ENCODE measurements around the gene UNC13C.
"Not testable (repeated sequence)": the region's sequence is repeated elsewhere in the genome, so short reads cannot be mapped to it uniquely, and the experiment has no call there.

Gene UNC13C

DNA sequence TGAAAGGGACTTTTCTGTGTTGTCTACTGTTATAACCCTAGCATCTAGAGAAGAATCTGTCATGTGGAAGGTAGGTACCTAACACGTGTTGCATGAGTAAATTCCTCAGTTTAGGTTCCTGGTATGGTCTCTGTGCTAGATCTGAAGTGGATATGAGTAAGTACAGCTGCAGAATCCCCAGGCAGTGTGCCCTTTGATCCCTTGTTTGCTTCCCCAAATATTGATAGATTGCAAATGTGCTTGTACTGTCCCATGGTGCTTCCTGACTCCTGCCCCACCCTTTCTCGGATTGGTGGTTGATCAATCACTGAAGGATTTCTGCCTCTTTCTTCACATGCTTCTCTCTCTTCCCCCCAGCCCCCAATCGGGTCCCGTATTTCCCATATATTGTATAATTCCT lies 450.4 kb downstream of the UNC13C start:
- no peak overlapping the region for H3K27ac ChIP-seq (ENCODE audit: low read depth, low read length)
- H3K4me1 ChIP-seq (ENCODE audit: control insufficient read depth, insufficient read depth, low read length): no peaks in the 10 kb centered on the region
- H3K27me3 ChIP-seq (ENCODE audit: control insufficient read depth, insufficient read depth, low read length): no peaks in the 10 kb centered on the region
- H3K36me3 ChIP-seq (ENCODE audit: control insufficient read depth, insufficient read depth, low read length): no peaks in the 10 kb centered on the region
- no peak overlapping the region for H3K9ac ChIP-seq (ENCODE audit: low read depth, low read length)
- no peak overlapping the region for H3K4me3 ChIP-seq (ENCODE audit: low read depth, low read length)
- H3K9me3 ChIP-seq (ENCODE audit: control insufficient read depth, insufficient read depth, low read length): no peaks in the 10 kb centered on the region

DNA sequence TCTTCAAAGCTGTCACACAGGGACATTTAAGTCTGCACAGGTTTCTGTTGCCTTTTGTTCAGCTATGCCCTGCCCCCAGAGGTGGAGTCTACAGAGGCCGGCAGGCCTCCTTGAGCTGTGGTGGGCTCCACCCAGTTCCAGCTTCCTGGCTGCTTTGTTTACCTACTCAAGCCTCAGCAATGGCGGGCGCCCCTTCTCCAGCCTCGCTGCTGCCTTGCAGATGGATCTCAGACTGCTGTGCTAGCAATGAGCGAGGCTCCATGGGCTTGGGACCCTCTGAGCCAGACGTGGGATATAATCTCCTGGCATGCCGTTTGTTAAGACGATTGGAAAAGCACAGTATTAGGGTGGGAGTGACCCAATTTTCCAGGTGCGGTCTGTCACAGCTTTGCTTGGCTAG lies 472.0 kb downstream of the UNC13C start:
- H3K27ac ChIP-seq (ENCODE audit: low read depth, low read length); H3K4me3 ChIP-seq (ENCODE audit: low read depth, low read length); H3K27me3 ChIP-seq (ENCODE audit: control insufficient read depth, insufficient read depth, low read length); H3K4me1 ChIP-seq (ENCODE audit: control insufficient read depth, insufficient read depth, low read length); H3K36me3 ChIP-seq (ENCODE audit: control insufficient read depth, insufficient read depth, low read length); H3K9ac ChIP-seq (ENCODE audit: low read depth, low read length): not testable (repeated sequence)
- peaks cover 16% of the 10 kb centered on the region for H3K9me3 ChIP-seq (ENCODE audit: control insufficient read depth, insufficient read depth, low read length)

- H3K4me1 ChIP-seq (ENCODE audit: control insufficient read depth, insufficient read depth, low read length): no peaks in the 10 kb centered on the region
- H3K4me3 ChIP-seq (ENCODE audit: low read depth, low read length): no peak overlapping the region
- no peaks in the 10 kb centered on the region for H3K27me3 ChIP-seq (ENCODE audit: control insufficient read depth, insufficient read depth, low read length)
- H3K9me3 ChIP-seq (ENCODE audit: control insufficient read depth, insufficient read depth, low read length): peaks cover 30% of the 10 kb centered on the region
- H3K9ac ChIP-seq (ENCODE audit: low read depth, low read length): no peak overlapping the region
- H3K27ac ChIP-seq (ENCODE audit: low read depth, low read length): no peak overlapping the region
- H3K36me3 ChIP-seq (ENCODE audit: control insufficient read depth, insufficient read depth, low read length): no peaks in the 10 kb centered on the region
Measured at GRCh38 chr15:54456413-54456812, 478.2 kb downstream of the UNC13C start.

- Histone ChIP-seq H3K27me3 (ENCODE audit: control insufficient read depth, insufficient read depth, low read length) (no peaks in the 10 kb centered on the region), H3K9ac (ENCODE audit: low read depth, low read length) (no peak overlapping the region), H3K4me1 (ENCODE audit: control insufficient read depth, insufficient read depth, low read length) (no peaks in the 10 kb centered on the region)
Measured at GRCh38 chr15:54462511-54462913, 484.3 kb downstream of the UNC13C start.

GRCh38 chr15:54481819-54482218 lies 503.6 kb downstream of the UNC13C start:
- Histone ChIP-seq H3K4me1 (ENCODE audit: control insufficient read depth, insufficient read depth, low read length) (no peaks in the 10 kb centered on the region), H3K9me3 (ENCODE audit: control insufficient read depth, insufficient read depth, low read length) (no peaks in the 10 kb centered on the region), H3K4me3 (ENCODE audit: low read depth, low read length) (no peak overlapping the region), H3K27ac (ENCODE audit: low read depth, low read length) (no peak overlapping the region), H3K36me3 (ENCODE audit: control insufficient read depth, insufficient read depth, low read length) (no peaks in the 10 kb centered on the region), H3K9ac (ENCODE audit: low read depth, low read length) (no peak overlapping the region), H3K27me3 (ENCODE audit: control insufficient read depth, insufficient read depth, low read length) (no peaks in the 10 kb centered on the region)

More at GRCh38 chr15:54462511-54462913, 484.3 kb downstream of the UNC13C start:
- H3K4me3 ChIP-seq (ENCODE audit: low read depth, low read length): no peak overlapping the region
- no peak overlapping the region for H3K27ac ChIP-seq (ENCODE audit: low read depth, low read length)
- H3K9me3 ChIP-seq (ENCODE audit: control insufficient read depth, insufficient read depth, low read length): peaks cover 36% of the 10 kb centered on the region
- H3K36me3 ChIP-seq (ENCODE audit: control insufficient read depth, insufficient read depth, low read length): no peaks in the 10 kb centered on the region

GRCh38 chr15:54482251-54482650 lies 504.0 kb downstream of the UNC13C start:
- Histone ChIP-seq H3K9me3 (ENCODE audit: control insufficient read depth, insufficient read depth, low read length) (no peaks in the 10 kb centered on the region), H3K36me3 (ENCODE audit: control insufficient read depth, insufficient read depth, low read length) (no peaks in the 10 kb centered on the region), H3K4me1 (ENCODE audit: control insufficient read depth, insufficient read depth, low read length) (no peaks in the 10 kb centered on the region), H3K27ac (ENCODE audit: low read depth, low read length) (no peak overlapping the region), H3K4me3 (ENCODE audit: low read depth, low read length) (no peak overlapping the region), H3K27me3 (ENCODE audit: control insufficient read depth, insufficient read depth, low read length) (no peaks in the 10 kb centered on the region), H3K9ac (ENCODE audit: low read depth, low read length) (no peak overlapping the region)

- H3K9me3 ChIP-seq (ENCODE audit: control insufficient read depth, insufficient read depth, low read length): no peaks in the 10 kb centered on the region
- no peak overlapping the region for H3K27ac ChIP-seq (ENCODE audit: low read depth, low read length)
- H3K36me3 ChIP-seq (ENCODE audit: control insufficient read depth, insufficient read depth, low read length): no peaks in the 10 kb centered on the region
- H3K4me1 ChIP-seq (ENCODE audit: control insufficient read depth, insufficient read depth, low read length): peaks cover 24% of the 10 kb centered on the region
- H3K27me3 ChIP-seq (ENCODE audit: control insufficient read depth, insufficient read depth, low read length): no peaks in the 10 kb centered on the region
- H3K4me3 ChIP-seq (ENCODE audit: low read depth, low read length): no peak overlapping the region
- H3K9ac ChIP-seq (ENCODE audit: low read depth, low read length): no peak overlapping the region
Measured at GRCh38 chr15:54500330-54500729, 522.1 kb downstream of the UNC13C start.

- Histone ChIP-seq H3K27me3 (ENCODE audit: control insufficient read depth, insufficient read depth, low read length) (no peaks in the 10 kb centered on the region), H3K27ac (ENCODE audit: low read depth, low read length) (no peak overlapping the region), H3K9ac (ENCODE audit: low read depth, low read length) (no peak overlapping the region), H3K9me3 (ENCODE audit: control insufficient read depth, insufficient read depth, low read length) (no peaks in the 10 kb centered on the region), H3K4me3 (ENCODE audit: low read depth, low read length) (no peak overlapping the region), H3K36me3 (ENCODE audit: control insufficient read depth, insufficient read depth, low read length) (no peaks in the 10 kb centered on the region), H3K4me1 (ENCODE audit: control insufficient read depth, insufficient read depth, low read length) (peaks cover 24% of the 10 kb centered on the region)
Measured at GRCh38 chr15:54502416-54503075, 524.3 kb downstream of the UNC13C start.

- H3K36me3 ChIP-seq (ENCODE audit: control insufficient read depth, insufficient read depth, low read length): no peaks in the 10 kb centered on the region
- H3K9ac ChIP-seq (ENCODE audit: low read depth, low read length): no peak overlapping the region
- H3K4me1 ChIP-seq (ENCODE audit: control insufficient read depth, insufficient read depth, low read length): peaks cover 10% of the 10 kb centered on the region
- H3K9me3 ChIP-seq (ENCODE audit: control insufficient read depth, insufficient read depth, low read length): no peaks in the 10 kb centered on the region
- H3K4me3 ChIP-seq (ENCODE audit: low read depth, low read length): no peak overlapping the region
- H3K27ac ChIP-seq (ENCODE audit: low read depth, low read length): no peak overlapping the region
- no peaks in the 10 kb centered on the region for H3K27me3 ChIP-seq (ENCODE audit: control insufficient read depth, insufficient read depth, low read length)
Measured at GRCh38 chr15:54504695-54505094, 526.5 kb downstream of the UNC13C start.

- Histone ChIP-seq H3K9ac (ENCODE audit: low read depth, low read length) (no peak overlapping the region), H3K27ac (ENCODE audit: low read depth, low read length) (no peak overlapping the region), H3K27me3 (ENCODE audit: control insufficient read depth, insufficient read depth, low read length) (no peaks in the 10 kb centered on the region), H3K4me1 (ENCODE audit: control insufficient read depth, insufficient read depth, low read length) (no peaks in the 10 kb centered on the region), H3K36me3 (ENCODE audit: control insufficient read depth, insufficient read depth, low read length) (no peaks in the 10 kb centered on the region), H3K9me3 (ENCODE audit: control insufficient read depth, insufficient read depth, low read length) (no peaks in the 10 kb centered on the region), H3K4me3 (ENCODE audit: low read depth, low read length) (no peak overlapping the region)
Measured at GRCh38 chr15:54506977-54507524, 528.8 kb downstream of the UNC13C start.

DNA sequence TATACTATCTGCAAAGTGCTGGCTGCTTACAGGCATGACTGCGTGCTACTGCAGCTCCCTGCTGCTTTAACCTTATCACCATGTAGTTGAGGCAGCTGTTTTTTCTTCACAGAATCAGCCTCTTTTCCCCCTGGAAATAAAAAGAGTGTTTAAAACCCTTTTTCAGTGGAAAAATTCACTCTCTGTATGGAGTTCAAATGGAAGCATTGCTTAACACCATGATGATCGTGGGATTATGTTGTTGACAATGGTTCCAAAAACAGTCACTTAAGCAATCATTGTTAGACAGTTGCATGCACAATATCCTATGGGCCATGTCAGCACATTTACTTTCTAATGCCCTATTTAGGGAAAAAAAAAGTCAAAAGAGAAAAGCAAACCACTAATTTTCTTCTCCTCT lies 536.4 kb downstream of the UNC13C start:
- H3K4me3 ChIP-seq (ENCODE audit: low read depth, low read length): no peak overlapping the region
- no peak overlapping the region for H3K9ac ChIP-seq (ENCODE audit: low read depth, low read length)
- no peaks in the 10 kb centered on the region for H3K36me3 ChIP-seq (ENCODE audit: control insufficient read depth, insufficient read depth, low read length)
- H3K27ac ChIP-seq (ENCODE audit: low read depth, low read length): no peak overlapping the region
- no peaks in the 10 kb centered on the region for H3K27me3 ChIP-seq (ENCODE audit: control insufficient read depth, insufficient read depth, low read length)
- peaks cover 5% of the 10 kb centered on the region for H3K9me3 ChIP-seq (ENCODE audit: control insufficient read depth, insufficient read depth, low read length)
- peaks cover 10% of the 10 kb centered on the region; the same call in 1 of the 2 replicates for H3K4me1 ChIP-seq (ENCODE audit: control insufficient read depth, insufficient read depth, low read length)
